GM19035 (cell line): ENCODE results near the gene HAPLN1.
"Not testable (repeated sequence)": the region's sequence is repeated elsewhere in the genome, so short reads cannot be mapped to it uniquely, and the experiment has no call there.

Experiments used
- ATAC-seq: cut with Tn5 transposase; IDR thresholded peaks from one replicate; pipeline ENCODE4 v1.9.1; 2021; ENCODE audit not compliant: unreplicated experiment

The HAPLN1 gene

DNA sequence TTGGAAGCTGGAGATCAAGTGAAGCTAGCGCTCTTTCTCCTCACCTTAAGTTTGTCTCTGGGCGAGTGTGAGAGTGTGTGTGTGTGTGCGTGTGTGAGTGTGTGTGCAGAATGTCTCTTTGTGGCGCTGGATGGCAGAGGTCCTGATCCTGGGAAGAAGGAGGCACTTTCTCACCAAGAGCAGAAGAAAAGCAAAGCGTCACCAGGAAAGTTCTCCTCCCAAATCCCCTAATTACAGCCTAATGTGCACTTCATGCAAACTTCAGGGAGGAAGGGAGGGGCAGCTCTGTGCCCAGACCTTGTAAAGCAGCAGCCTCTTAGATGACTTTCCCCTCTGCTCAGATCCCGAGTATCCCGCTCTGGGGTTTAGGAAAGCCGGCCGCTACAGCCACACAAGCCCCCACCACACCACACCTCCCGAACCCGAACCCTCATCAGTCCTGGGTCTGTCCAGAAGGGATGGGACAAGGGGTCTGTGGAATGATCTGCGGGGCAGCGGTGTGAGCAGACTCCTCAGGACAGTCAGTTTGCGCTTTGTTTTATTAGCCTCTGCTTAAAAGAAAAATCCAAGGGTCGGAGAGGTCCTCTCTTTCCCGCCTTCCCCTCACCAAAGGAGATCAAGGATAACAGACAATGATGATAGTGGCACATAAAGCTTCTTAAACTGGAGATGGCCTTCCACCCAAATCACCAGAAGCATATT, at the start of gene HAPLN1:
TSS of gene HAPLN1 (minus strand) at position 20 of the 702 bp plus-strand sequence. CDS start 47,332 bp downstream, outside the sequence.
- ATAC-seq: no peak

DNA sequence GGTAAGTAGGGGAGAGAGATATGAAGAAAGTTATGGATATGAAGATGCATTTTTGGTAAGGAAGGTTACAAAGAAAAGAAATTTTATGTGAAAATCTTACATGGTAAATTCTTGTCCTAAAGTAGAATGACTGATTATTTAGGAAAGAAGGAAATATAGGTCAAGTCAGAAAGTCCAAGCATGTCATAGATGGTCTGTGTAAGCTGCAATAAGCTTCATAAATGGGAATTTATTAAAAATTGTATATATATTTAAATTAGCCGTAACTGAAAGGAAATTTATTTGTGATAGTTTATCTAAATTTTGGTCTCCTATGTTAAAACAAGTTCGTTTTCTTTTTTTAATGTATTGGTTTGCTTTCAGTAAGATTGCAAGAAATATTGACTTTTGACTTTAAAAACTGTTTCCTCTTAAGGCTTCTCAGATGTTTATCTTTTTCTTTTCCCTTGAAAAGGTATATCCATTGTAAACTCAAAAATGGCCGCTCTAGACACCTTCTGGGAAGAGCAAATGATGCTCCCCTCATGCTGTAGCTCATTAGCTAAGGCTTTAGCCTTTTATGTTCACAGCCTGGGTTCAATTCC, 46.8 kb upstream of the HAPLN1 start:
- ATAC-seq: no peak

DNA sequence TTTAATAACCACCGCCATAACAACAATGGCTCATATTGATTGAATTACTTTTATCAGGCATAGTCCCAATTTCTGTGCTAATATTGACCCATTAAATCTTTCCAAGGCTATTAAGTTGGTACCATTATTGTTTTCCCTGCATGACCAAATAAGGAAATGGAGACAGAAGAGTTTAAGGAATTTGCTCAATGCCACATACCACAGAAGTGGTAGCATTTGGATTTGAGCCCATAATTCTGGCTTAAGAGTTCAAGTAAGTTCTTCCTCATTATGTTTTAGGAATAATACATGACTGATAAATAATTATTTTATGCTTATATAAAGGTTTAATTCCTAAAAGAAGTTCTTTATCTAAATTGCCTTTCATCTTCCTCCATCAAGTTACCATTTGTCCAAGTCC, 43.4 kb upstream of the HAPLN1 start:
- no peak for ATAC-seq

DNA sequence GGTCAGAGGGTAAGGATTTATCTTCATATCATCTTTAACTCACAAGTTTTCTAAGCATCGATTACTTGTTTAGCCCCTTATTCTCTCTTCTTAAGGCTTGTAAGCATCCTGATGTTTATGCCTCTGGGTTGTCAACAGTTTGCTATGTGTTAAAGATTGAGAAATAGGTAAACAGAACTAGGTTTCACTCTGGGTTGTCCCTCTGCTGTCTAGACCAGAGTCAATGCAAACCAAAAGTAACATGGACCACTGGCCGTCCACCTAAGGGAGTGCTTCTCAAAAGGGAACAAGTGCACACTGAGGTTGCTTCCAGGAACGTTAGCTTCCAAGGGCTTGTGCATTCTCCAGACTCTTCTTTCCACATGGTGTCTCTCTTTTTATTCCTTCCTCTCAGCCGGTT, 39.9 kb upstream of the HAPLN1 start:
- ATAC-seq: no peak

DNA sequence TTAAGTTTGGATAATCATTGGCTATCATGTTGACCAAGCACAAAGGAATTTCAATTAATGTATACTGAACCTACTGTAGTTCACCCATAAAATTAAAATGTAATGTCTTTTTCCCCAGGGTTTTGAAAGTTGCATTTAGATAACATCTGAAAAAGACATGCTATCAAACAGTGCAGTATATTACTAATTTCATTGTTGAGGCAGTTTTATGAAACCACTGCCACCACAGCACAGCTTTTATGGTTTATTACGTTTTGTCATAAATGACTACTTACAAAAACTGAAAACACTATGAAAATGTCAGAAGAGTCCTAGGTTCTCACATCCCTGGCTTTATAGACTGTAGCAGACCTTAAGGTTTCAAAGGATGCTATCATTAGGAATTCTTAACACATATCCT, 32.0 kb upstream of the HAPLN1 start:
- ATAC-seq: no peak

DNA sequence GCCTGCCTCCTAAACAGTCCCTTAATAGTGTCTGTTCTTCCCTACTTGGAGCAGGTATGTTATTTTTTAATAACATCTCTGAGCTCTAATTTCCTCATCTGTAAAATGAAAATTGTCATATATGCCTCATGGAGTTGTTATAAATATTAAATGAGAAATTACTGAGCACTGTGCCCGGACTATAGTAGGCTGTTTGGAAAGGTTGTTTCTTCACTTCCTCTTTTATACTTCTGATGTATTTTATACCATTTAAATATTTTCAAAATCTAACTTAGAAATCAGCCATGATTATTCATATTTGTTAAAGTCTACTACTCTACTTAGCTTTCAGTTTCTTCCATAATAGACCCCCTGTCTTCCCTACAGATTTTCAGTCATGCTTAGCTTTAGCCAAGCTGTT, 30.5 kb upstream of the HAPLN1 start:
- ATAC-seq: no peak

DNA sequence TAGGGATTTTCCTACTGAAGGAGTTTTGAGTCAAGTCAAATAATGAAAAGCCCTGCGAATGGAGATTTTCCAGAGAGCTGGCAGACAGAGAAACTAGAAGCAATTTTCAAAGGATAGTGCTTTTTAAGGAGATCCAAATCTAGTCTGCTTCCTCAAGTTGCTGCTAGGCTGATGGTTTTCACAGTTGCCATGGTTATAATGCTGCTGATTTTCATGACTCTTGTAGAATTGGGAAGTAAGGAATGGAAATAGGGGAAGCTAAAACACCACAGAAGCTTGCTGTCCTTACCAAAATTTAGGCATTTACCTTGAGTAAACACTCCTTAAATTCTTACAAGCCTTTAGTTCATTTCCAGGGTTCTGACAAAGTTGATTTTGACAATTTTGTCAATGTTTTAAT, 30.1 kb upstream of the HAPLN1 start:
- no peak for ATAC-seq

DNA sequence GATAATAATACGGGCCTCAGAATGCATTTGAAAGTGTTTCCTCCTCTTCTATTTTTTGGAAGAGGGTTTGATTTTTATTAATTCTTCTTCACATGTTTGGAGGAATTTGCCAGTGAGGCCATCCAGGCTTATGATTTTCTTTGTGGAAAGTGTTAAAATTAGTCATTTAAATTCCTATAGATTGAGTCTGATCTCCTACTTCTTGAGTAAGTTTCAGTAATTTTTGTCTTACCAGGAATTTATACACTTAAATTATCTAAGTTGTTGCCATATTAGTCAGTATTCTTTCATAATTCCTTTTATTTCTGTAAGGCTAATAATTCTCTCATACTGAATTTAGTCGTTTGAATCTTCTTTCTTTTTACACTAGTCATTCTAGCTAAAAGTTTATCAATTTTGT, 25.2 kb upstream of the HAPLN1 start:
- no peak for ATAC-seq

DNA sequence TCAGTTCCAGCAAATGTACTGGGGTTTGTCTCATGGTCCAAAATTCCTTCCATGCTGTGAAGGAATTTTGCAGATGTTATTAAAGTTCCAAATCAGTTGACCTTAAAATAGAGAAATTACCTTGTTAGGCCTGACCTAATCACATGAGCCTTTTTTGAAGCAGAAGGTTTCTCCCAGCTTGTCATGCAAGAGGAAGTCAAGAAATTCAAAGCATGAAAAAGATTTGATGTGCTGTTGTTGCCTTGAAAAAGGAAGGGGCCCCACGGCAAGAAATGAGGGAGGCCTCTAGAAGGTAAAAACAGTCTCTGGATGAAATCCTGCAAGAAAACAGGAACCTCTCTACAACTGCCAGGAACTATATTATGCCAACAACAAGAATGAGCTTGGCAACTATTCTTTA, 24.2 kb upstream of the HAPLN1 start:
- ATAC-seq: no peak

DNA sequence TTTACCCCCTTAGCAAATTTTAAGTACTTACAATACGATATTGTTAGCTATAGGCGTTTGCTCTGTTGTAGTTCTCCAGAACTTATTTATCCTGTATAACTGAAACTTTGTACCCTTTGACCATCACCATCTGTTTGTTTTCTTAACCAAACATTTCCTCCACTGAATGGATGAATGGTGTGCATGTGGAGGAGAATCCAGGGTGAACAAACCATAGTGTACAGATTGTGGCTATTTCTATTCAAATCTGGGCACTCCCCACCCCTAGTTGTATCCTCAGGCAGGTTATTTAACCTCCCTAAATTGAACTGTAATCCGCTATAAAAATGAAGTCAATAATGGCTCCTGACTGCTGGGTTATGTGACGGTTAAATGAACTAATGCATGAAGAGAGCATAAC, 21.4 kb upstream of the HAPLN1 start:
- ATAC-seq: no peak

DNA sequence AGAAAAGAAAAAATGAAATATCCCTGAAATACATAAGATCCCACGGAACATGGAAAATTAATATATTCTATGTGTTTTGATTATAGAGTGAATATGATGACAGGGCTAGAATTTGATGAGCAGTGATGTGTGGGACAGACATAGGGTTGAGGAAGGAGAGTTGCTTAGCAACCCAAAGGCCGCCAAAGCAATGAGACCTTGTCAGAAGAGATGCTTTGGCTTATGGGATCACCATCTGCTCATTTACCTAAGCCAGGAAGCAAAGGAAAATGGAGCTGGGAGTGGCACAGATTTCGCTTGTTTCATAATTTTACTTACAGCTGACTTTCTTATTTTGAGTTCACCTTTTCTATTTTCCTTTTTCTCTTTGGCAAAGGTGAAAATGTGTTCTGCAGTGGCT, 20.9 kb upstream of the HAPLN1 start:
- ATAC-seq: no peak

DNA sequence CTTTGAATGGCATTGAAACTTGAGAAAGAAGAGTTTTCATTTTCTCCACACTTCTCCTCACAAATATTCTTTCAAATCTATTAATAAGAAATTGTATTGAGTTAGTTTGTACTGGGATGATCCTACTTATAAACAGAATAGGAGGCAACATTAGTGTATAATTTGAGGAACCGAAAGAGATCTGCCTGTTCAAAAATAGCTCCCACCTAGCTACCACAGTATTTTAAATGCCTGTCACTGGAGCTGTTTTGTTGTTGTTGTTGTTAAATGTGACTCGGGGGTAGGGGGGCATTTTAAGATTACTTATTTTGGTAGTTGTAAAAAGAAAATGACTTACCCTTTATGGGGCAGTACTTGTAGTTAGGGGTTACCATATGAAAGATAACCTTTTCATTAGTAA, 20.1 kb upstream of the HAPLN1 start:
- peak; percentile 94 for ATAC-seq

DNA sequence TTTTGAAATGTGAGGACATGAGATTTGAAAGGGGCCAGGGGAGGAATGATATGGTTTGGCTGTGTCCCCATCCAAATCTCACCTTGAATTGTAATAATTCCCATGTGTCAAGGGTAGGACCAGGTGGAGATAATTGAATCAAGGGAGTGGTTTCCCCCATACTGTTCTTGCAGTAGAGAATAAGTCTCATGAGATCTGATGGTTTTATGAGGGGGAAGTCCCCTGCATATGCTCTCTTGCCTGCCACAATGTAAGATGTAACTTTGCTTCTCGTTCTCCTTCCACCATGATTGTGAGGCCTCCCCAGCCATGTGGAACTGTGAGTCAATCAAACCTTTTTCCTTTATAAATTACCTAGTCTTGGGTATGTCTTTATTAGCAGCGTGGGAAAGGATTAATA, 15.5 kb upstream of the HAPLN1 start:
- not testable (repeated sequence) for ATAC-seq

DNA sequence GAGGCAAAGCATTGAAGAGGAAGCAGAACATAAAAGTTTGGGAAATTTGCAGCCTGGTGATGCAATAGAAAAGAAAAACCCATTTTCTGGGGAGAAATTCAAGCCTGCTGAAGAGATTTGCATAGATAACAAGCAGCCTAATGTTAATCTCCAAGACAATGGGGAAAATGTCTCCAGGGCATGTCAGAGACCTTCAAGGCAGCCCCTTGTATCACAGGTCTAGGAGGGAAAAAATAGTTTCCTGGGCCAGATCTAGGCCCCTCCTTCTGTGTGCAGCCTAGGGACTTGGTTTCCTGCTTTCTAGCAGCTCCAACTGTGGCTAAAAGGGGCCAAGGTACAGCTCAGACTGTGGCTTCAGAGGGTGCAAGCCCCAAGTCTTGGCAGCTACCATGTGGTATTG, 14.4 kb upstream of the HAPLN1 start:
- ATAC-seq: not testable (repeated sequence)

DNA sequence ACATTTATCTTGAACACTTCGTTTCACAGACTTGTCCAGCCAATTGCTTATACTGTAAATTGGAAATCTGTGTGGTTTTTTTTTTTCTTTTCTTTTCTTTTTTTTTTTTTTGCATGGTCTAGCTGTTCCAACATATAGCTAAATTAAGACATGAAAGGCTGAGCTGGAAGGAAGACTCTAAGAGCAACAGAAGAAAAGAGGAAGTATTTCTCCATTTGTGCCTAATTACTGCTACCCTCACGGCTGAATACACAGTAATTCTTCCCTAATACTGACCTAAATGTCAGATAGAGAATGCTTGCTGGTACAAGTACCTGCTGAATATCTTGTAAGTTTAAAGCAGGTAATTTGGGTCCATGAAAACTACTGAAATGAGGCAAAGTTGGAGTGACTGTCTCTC, 11.0 kb upstream of the HAPLN1 start:
- no peak for ATAC-seq

DNA sequence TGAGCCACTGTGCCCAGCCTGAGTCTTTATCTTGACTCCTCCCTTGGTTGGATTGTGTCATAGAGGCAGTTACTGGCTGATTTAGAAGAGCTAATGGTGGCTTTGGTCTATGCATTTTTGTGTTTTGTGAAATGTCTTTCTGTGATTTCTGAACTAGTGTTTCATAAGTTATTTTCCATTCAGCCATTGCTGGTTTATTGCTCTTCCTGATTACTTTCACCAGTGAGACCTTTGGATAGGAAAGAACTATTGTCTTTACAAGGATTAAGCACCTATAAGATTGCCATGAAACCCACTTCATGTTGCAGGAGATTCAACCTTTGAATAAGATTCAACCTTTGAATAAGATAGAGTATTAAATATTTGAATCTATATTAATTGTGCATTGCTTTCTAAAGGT, 8.7 kb upstream of the HAPLN1 start:
- no peak for ATAC-seq

DNA sequence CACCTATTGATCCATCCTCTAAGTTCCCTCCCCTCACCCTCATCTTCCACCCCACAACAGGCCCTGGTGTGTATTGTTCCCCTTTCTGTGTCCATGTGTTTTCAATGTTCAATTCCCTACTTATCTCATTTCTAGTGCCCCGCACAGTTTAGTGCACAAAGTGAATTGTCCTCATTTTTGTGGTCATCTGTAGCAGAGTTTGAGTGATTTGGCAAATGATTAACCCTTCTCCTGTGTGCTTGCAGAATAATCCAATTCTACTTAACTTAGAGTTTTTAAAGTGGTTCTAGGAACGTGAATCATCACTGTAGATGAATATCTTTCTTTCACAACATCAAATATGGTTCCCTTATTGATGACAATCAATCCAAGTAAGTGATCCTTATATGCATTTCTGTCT, 6.3 kb upstream of the HAPLN1 start:
- no peak for ATAC-seq

DNA sequence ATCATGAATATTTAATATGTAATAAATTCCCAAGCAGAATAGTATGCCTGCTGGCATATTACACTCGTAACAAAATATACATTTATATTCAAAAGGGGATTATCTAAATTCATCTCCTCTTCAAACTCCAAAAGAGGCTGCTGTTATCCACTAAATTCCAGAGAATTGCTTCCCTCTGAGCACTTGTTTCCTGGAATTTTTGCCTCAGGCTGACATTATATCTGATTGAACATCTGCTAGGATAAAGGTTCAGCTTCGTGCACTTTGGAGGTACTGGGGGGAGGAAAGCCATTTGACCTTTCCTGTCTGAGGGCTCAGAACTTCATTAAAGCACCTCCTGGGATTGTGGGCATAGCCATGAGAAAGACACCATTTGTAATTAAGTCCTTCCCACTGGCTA, 4.3 kb upstream of the HAPLN1 start:
- no peak for ATAC-seq

DNA sequence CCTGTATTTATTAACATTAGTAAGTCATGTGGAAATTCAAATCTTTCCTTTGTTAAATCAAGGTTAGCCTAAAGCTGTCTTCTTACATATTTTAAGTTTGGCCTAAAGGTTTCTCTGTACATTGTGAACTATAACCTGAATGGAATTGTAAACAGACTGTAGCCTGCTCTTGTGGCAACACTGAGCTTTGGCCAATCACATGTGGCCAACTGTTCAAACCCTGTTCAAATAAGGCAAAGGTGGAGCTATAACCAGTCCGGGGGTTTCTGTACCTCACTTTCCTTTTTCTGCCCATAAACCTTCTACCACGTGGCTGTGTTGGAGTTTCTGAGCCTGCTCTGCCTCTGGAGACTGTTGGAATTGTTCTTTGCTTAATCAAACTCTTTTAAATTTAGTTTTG, 3.3 kb upstream of the HAPLN1 start:
- ATAC-seq: no peak

DNA sequence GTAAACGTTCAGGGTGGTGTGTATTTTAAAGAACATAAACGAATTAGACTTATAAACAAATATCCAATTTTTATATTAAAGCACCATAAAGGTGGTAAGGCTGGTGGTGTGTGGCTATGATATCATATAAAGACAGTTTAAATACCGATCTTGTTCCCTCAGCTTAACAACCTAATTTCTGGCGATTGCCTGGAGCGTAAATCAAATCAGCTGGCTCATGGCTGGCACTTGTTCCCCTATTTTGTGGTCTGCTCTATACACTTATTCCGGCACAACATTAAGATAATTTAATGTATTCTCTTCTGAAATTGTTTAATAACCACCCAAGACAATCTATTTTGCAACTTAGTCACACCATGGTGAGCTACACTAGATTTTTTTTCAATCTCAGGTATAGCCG, 2.4 kb upstream of the HAPLN1 start:
- ATAC-seq: no peak

DNA sequence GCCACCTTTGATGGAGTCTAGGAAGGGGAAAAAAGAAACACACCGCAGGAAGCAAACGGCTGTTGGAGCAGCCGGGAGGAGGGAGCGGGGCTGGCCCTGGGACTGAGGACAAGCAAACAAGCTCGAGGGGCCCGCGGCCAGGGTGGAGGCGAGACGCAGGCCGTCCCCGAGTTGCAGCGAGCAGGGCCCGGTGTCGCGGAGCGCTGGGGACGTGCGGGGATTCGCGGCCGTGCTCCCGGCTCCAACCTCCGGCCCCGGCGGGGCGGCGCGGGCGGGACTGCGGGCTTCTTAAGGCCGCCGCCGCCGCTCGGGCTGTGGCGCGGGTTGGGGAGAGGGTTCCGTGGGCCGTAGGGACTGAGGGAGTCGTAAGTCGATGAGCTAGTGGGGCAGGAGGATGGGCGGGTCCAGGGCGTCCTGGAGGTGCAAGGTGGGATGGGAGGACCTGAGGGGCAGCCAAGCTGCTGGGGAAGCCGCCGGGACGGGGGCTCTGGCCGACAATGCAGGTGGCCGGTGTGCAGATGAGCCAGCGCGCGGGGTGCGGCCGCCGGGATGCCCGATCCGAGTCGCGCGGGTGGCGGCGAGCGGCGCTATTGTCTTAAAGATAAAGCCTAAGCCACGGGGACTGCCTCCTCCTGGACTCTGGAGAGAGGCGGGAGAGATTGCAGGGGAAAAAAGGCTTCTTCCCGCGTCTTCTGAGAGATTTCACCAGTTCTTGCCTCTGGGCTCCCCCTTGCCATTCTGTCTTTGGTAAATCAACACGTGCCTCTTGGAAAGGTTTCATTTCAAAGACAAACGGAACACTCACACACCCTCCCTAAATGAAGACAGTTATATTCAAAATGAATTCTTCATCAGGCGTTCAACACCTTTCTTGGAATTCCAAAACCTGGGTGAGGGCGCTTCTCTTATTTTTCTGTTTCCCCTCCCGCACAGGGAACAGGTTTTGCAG, 1.6 kb upstream of the HAPLN1 start:
- peak; percentile 80 for ATAC-seq

DNA sequence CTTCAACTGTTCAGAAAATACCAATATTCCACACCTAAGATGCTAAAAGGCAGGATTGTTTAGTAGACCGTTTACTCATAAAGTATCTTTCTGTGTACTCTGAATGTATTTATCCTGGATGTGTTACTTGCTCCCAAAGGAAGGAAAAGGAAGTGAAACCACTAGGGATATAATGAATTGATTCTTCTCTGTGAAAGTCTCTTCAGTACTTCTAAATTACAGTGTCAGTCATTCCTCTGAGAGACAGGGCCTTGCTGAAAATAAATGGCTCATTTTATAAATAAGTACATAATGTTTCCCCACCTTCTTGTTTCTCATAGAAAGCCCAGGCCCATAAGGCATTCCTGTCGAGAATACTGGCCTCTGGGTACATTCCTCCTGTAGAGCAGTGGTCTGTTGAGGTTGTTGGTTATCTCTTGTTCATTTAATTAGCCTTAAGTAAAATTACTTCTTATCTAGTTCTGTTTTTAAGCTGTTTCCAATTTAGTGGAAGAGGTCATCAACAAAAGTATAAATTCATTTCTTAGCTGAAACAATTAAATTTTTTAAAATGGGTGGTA, 1.6 kb downstream of the HAPLN1 start:
- no peak for ATAC-seq
